Kidney (tissue), 14 donors: ENCODE data around the gene KLHL22. TPM values are rescaled to one million over a fixed set of nuclear protein-coding genes. Genes with fewer than 3 reads are reported as not detected.
A peak's percentile ranks its signal among the peaks of the same experiment; 100 is the strongest.
"Not testable (repeated sequence)": the region's sequence is repeated elsewhere in the genome, so short reads cannot be mapped to it uniquely, and the experiment has no call there.

Source experiments
- DNase-seq, 5 donors: peaks; one replicate each; pipeline ENCODE4 v3.0.0-alpha.2; 2013 to 2020
- FAIRE-seq: peaks from 2 replicates; lab custom pipeline; 2012; peaks lifted over from hg19 to GRCh38; lab: Jason Lieb, UNC
- H3K27ac ChIP-seq, 2 donors: one replicate each; pipeline ENCODE4 v1.7.0; 2013; ENCODE audit warnings: low read depth in 2 of 2, low read length in 2 of 2, inconsistent platforms in 1 of 2
- H3K27me3 ChIP-seq: one replicate; pipeline ENCODE4 v1.7.1; 2013; ENCODE audit warnings: low read length, inconsistent platforms; ENCODE audit not compliant: control insufficient read depth, insufficient read depth
- H3K36me3 ChIP-seq, 3 donors: one replicate each; pipeline versions ENCODE4 v1.7.0 to v1.7.1; 2013; ENCODE audit warnings: low read length in 3 of 3, control low read depth in 1 of 3, inconsistent platforms in 1 of 3; ENCODE audit not compliant: insufficient read depth in 3 of 3, control insufficient read depth in 2 of 3
- H3K4me1 ChIP-seq, 3 donors: one replicate each; pipeline versions ENCODE4 v1.7.0 to v1.7.1; 2013; ENCODE audit warnings: low read length in 3 of 3, inconsistent platforms in 1 of 3, low read depth in 1 of 3; ENCODE audit not compliant: control insufficient read depth in 2 of 3, insufficient read depth in 2 of 3
- H3K4me3 ChIP-seq, 3 donors: one replicate each; pipeline versions ENCODE4 v1.7.0 to v1.8.1; 2013; ENCODE audit warnings: low read length in 3 of 3, control low read depth in 1 of 3, inconsistent platforms in 1 of 3
- H3K9ac ChIP-seq, 3 donors: one replicate each; pipeline versions ENCODE4 v1.7.0 to v1.7.1; 2013; ENCODE audit warnings: low read length in 3 of 3, control low read depth in 1 of 3, inconsistent platforms in 1 of 3
- H3K9me3 ChIP-seq, 3 donors: one replicate each; pipeline versions ENCODE4 v1.7.0 to v1.7.1; 2013; ENCODE audit warnings: low read length in 3 of 3, control low read depth in 1 of 3, inconsistent platforms in 1 of 3; ENCODE audit not compliant: control insufficient read depth in 2 of 3, insufficient read depth in 1 of 3
- CTCF ChIP-seq: IDR thresholded peaks from 3 replicates; pipeline ENCODE4 v1.5.1; 2012; ENCODE audit warnings: mild to moderate bottlenecking, moderate library complexity, borderline replicate concordance; ENCODE audit not compliant: insufficient read depth; ENCODE audit errors: extremely low read depth
- intact Hi-C: fragments of 100-400 bp; cut with DNase I; formaldehyde crosslinking; loops from one replicate; pipeline ENCODE4 v1.11.1; 2022
- polyA plus RNA-seq: library from polyadenylated mRNA; stranded (reverse); fragments of 350-450 nt; fragmentation: Illumina TruSeq; extraction: RNeasy Lipid Tissue Mini Kit (QIAGEN cat#74804); gene quantifications from one replicate; pipeline ENCODE4 v1.2.3, GENCODE V29; 2014; ENCODE audit warnings: low read depth, low replicate concordance; ENCODE audit not compliant: insufficient read depth
- total RNA-seq: library from RNA; stranded (reverse); fragmentation: NEBNext Ultra II Directional; extraction: Animal tissue kit (Norgen Biotek cat#: 25700); gene quantifications from one replicate; pipeline ENCODE4 v1.2.1, GENCODE V29; 2021
- donor health status: control.
- donor health status: control.
- donor health status: control.
- donor health status: control.
- donor health status: control.
- donor health status: DM: yes; HTN: yes; CAD: no.
- donor health status: Normal renal cell carcinoma (clear cell type).

Gene KLHL22
- total and polyA plus RNA-seq, 2 donors from 2014 or later: 22.4 to 24.3 TPM

- intact Hi-C loops: no loop called here
- TF ChIP-seq CTCF: no peak
- Histone ChIP-seq H3K9ac (peak overlapping the region in 1 of 3 donors; percentile 12), H3K9me3 (no peaks in the 10 kb centered on the region), H3K27ac (no peak overlapping the region), H3K27me3 (no peaks in the 10 kb centered on the region), H3K4me3 (no peak overlapping the region), H3K4me1 (no peaks in the 10 kb centered on the region), H3K36me3 (peaks cover 3 to 13% (median 8%) of the 10 kb centered on the region in 3 donors)
- FAIRE-seq: no peak
- peak in 1 of 5 donors; percentile 34 for DNase-seq
These were observed 22.8 kb downstream of the KLHL22 start for GRCh38 chr22:20472629-20473442.

GRCh38 chr22:20471126-20471833, 24.3 kb downstream of the KLHL22 start:
- intact Hi-C loops: no loop called here
- Histone ChIP-seq H3K27ac (no peak overlapping the region), H3K4me3 (no peak overlapping the region), H3K27me3 (no peaks in the 10 kb centered on the region), H3K9me3 (no peaks in the 10 kb centered on the region), H3K4me1 (no peaks in the 10 kb centered on the region), H3K36me3 (peaks cover 3 to 13% (median 8%) of the 10 kb centered on the region in 3 donors), H3K9ac (no peak overlapping the region)
- peak in 1 of 5 donors; percentile 28 for DNase-seq
- FAIRE-seq: no peak
- TF ChIP-seq CTCF: no peak

- FAIRE-seq, DNase-seq, H3K9me3 ChIP-seq, H3K4me3 ChIP-seq, H3K4me1 ChIP-seq, H3K27ac ChIP-seq, intact Hi-C loops, H3K9ac ChIP-seq, H3K27me3 ChIP-seq: not testable (repeated sequence)
- peaks cover 3 to 13% (median 9%) of the 10 kb centered on the region in 3 donors for H3K36me3 ChIP-seq
These were observed 25.1 kb downstream of the KLHL22 start for GRCh38 chr22:20470525-20470924.
